Tibial nerve (tissue), 4 donors: ENCODE measurements around the gene JAGN1. TPM values are rescaled to one million over a fixed set of nuclear protein-coding genes. Genes with fewer than 3 reads are reported as not detected.
"Not testable (repeated sequence)": the region's sequence is repeated elsewhere in the genome, so short reads cannot be mapped to it uniquely, and the experiment has no call there.

ENCODE experiments used
- DNase-seq, 2 donors: peaks; one replicate each; pipeline ENCODE4 v3.0.0-alpha.2; 2019; ENCODE audit warnings: low spot score in 2 of 2
- H3K27ac ChIP-seq, 4 donors: fragments of 200-600 bp; sonication (generic) in 3 of 4; one replicate each; pipeline ENCODE4 v1.5.1; 2017 to 2019; ENCODE audit warnings: mild to moderate bottlenecking in 1 of 4
- H3K27me3 ChIP-seq, 2 donors: fragments of 200-600 bp; sonication (generic) in 1 of 2; one replicate each; pipeline versions ENCODE4 v1.5.1 to v1.6.0; 2017 to 2019
- H3K36me3 ChIP-seq, 3 donors: fragments of 200-600 bp; sonication (generic); one replicate each; pipeline ENCODE4 v1.5.1; 2018 to 2019
- H3K4me1 ChIP-seq, 4 donors: fragments of 200-600 bp; sonication (generic) in 3 of 4; one replicate each; pipeline ENCODE4 v1.5.1; 2017 to 2019
- H3K4me3 ChIP-seq, 4 donors: fragments of 200-600 bp; sonication (generic) in 3 of 4; one replicate each; pipeline ENCODE4 v1.5.1; 2017 to 2019; ENCODE audit warnings: mild to moderate bottlenecking in 1 of 4, moderate library complexity in 1 of 4
- H3K9me3 ChIP-seq, 4 donors: fragments of 200-600 bp; sonication (generic) in 3 of 4; one replicate each; pipeline ENCODE4 v1.5.1; 2017 to 2019
- CTCF ChIP-seq, 5 experiments: fragments of 200-600 bp in 3 of 5; fragments of 450-650 bp in 2 of 5; sonication (generic) in 3 of 5; IDR thresholded peaks; one replicate each; pipeline ENCODE4 v1.5.1; 2016 to 2019; ENCODE audit warnings: antibody characterized with exemption in 5 of 5, mild to moderate bottlenecking in 3 of 5, moderate library complexity in 2 of 5
- EP300 ChIP-seq, 2 donors: sonication (generic); formaldehyde crosslinking; IDR thresholded peaks; one replicate each; pipeline ENCODE4 v1.6.1; 2017; ENCODE audit warnings: antibody characterized with exemption in 2 of 2, mild to moderate bottlenecking in 1 of 2
- POLR2A ChIP-seq, 2 donors: fragments of 450-650 bp; IDR thresholded peaks; one replicate each; pipeline ENCODE4 v1.6.1; 2017; ENCODE audit warnings: antibody characterized with exemption in 2 of 2, mild to moderate bottlenecking in 2 of 2, moderate library complexity in 2 of 2
- WGBS, 2 donors: methylation state at CpG; one replicate each; pipeline ENCODE4 v1.1.5; 2018; 5-methylcytosine and 5-hydroxymethylcytosine counted together
- total RNA-seq, 4 donors: library from RNA; depleted of rRNA; stranded (reverse); fragments of >200 nt; gene quantifications; one replicate each; pipeline ENCODE4 v1.1.0, GENCODE V29; 2016

Gene JAGN1
- total RNA-seq, 4 donors from 2014 or later = 21.6 to 46.7 (median 34.7) TPM

GRCh38 chr3:9846931-9847488, 43.4 kb upstream of the JAGN1 start:
- Histone ChIP-seq H3K9me3 (no peaks in the 10 kb centered on the region), H3K4me1 (peaks cover 0 to 16% (median 9%) of the 10 kb centered on the region in 4 donors), H3K27me3 (no peaks in the 10 kb centered on the region), H3K36me3 (peaks cover 0 to under 1% (median 0%) of the 10 kb centered on the region in 3 donors), H3K4me3 (no peak overlapping the region), H3K27ac (no peak overlapping the region)
- 92 to 93% methylated on average over 6 of the region's 6 CpGs for WGBS, 2 donors
- DNase-seq = no peak
- TF ChIP-seq CTCF (IDR thresholded peaks at IDR 0.05) = no peak
- TF ChIP-seq POLR2A (IDR thresholded peaks at IDR 0.05) = no peak
- TF ChIP-seq EP300 (IDR thresholded peaks at IDR 0.05) = no peak

GRCh38 chr3:9847870-9848269, 42.5 kb upstream of the JAGN1 start:
- peaks cover 0 to 17% (median 4%) of the 10 kb centered on the region in 4 donors for H3K4me1 ChIP-seq
- not testable (repeated sequence) for H3K27ac ChIP-seq, H3K9me3 ChIP-seq, H3K27me3 ChIP-seq, DNase-seq, H3K36me3 ChIP-seq, H3K4me3 ChIP-seq
- WGBS, 2 donors = 43 to 61% methylated on average over 9 of the region's 9 CpGs

GRCh38 chr3:9848860-9849259, 41.5 kb upstream of the JAGN1 start:
- TF ChIP-seq CTCF (IDR thresholded peaks at IDR 0.05) = peak; percentile 42 to 61 (median 51)
- H3K27ac ChIP-seq, H3K4me3 ChIP-seq, H3K27me3 ChIP-seq, H3K9me3 ChIP-seq, H3K36me3 ChIP-seq: not testable (repeated sequence)
- peak in 1 of 2 donors; percentile 16 for DNase-seq
- H3K4me1 ChIP-seq = peaks cover 0 to 20% (median 0%) of the 10 kb centered on the region in 4 donors
- WGBS, 2 donors = 31 to 36% methylated on average over 4 of the region's 4 CpGs

GRCh38 chr3:9851383-9851782, 39.0 kb upstream of the JAGN1 start:
- WGBS, 2 donors = 46 to 55% methylated on average over 6 of the region's 6 CpGs
- Histone ChIP-seq H3K27ac (peak overlapping the region in 2 of 4 donors; percentile 71 to 75), H3K4me3 (peak overlapping the region in 1 of 4 donors; percentile 15), H3K4me1 (peaks cover 0 to 14% (median 0%) of the 10 kb centered on the region in 4 donors)
- DNase-seq, H3K9me3 ChIP-seq, H3K27me3 ChIP-seq, H3K36me3 ChIP-seq: not testable (repeated sequence)

- Histone ChIP-seq H3K27ac (peak overlapping the region in 2 of 4 donors; percentile 71 to 75), H3K4me1 (peaks cover 0 to 14% (median 0%) of the 10 kb centered on the region in 4 donors), H3K4me3 (peak overlapping the region in 1 of 4 donors; percentile 15)
- DNase-seq, H3K36me3 ChIP-seq, H3K9me3 ChIP-seq, H3K27me3 ChIP-seq: not testable (repeated sequence)
- WGBS, 2 donors = 36 to 43% methylated on average over 6 of the region's 6 CpGs
These were observed 38.5 kb upstream of the JAGN1 start for GRCh38 chr3:9851926-9852325.

GRCh38 chr3:9852528-9852927, 37.9 kb upstream of the JAGN1 start:
- 93% methylated on average over 6 of the region's 6 CpGs for WGBS, 2 donors
- no peak for DNase-seq
- Histone ChIP-seq H3K36me3 (no peaks in the 10 kb centered on the region), H3K27ac (peak overlapping the region in 2 of 4 donors; percentile 71 to 75), H3K4me1 (peaks cover 0 to 14% (median 0%) of the 10 kb centered on the region in 4 donors), H3K9me3 (no peaks in the 10 kb centered on the region), H3K27me3 (no peaks in the 10 kb centered on the region), H3K4me3 (no peak overlapping the region)
- no peak for TF ChIP-seq POLR2A (IDR thresholded peaks at IDR 0.05)
- no peak for TF ChIP-seq CTCF (IDR thresholded peaks at IDR 0.05)
- no peak for TF ChIP-seq EP300 (IDR thresholded peaks at IDR 0.05)

GRCh38 chr3:9854291-9854940, 36.0 kb upstream of the JAGN1 start:
- 66 to 74% methylated on average over 11 of the region's 11 CpGs for WGBS, 2 donors
- DNase-seq, H3K27me3 ChIP-seq, H3K9me3 ChIP-seq, H3K4me3 ChIP-seq, H3K36me3 ChIP-seq: not testable (repeated sequence)
- H3K27ac ChIP-seq = peak overlapping the region in 2 of 4 donors; percentile 8 to 33
- H3K4me1 ChIP-seq = peaks cover 0 to 14% (median 0%) of the 10 kb centered on the region in 4 donors
